PFSK-1 (cell line): Measurements from ENCODE around the gene DTYMK.

ENCODE experiments used
- FOXP2 ChIP-seq: optimal IDR thresholded peaks from 2 replicates; pipeline ENCODE3; 2011; ENCODE audit warnings: borderline replicate concordance, control low read depth, inconsistent platforms; ENCODE audit not compliant: insufficient read depth; ENCODE audit errors: extremely low read length, extremely low read depth
- POLR2AphosphoS5 ChIP-seq: IDR thresholded peaks from 2 replicates; pipeline ENCODE4 v1.6.1; 2012; ENCODE audit warnings: low read depth, mild to moderate bottlenecking, control low read depth, low read length, moderate library complexity
- REST ChIP-seq, 2 experiments: IDR thresholded peaks; 2 replicates each; pipeline versions ENCODE4 v1.6.1 to v1.8.0; 2011 to 2012; ENCODE audit warnings: low read depth in 2 of 2, low read length in 2 of 2, control low read depth in 1 of 2, inconsistent platforms in 1 of 2, mild to moderate bottlenecking in 1 of 2, moderate library complexity in 1 of 2; ENCODE audit not compliant: insufficient read depth in 1 of 2
- SIN3A ChIP-seq: IDR thresholded peaks from 2 replicates; pipeline ENCODE4 v1.6.1; 2012; ENCODE audit warnings: mild to moderate bottlenecking, low read length, moderate library complexity, borderline replicate concordance; ENCODE audit not compliant: insufficient read depth
- TAF1 ChIP-seq: IDR thresholded peaks from 2 replicates; pipeline ENCODE4 v1.6.1; 2012; ENCODE audit warnings: low read length, control low read depth, borderline replicate concordance; ENCODE audit not compliant: insufficient read depth

Gene DTYMK

GRCh38 chr2:241719093-241719492 is 32.5 kb upstream of the DTYMK start:
- no peak for TF ChIP-seq REST (IDR thresholded peaks at IDR 0.05; ENCODE audit: insufficient read depth in 1 of 2, low read depth in 2 of 2, low read length in 2 of 2)
- TF ChIP-seq POLR2AphosphoS5: no peak
- no peak for TF ChIP-seq TAF1
- no peak for TF ChIP-seq SIN3A
- no peak for TF ChIP-seq FOXP2

- no peak for TF ChIP-seq TAF1
- TF ChIP-seq FOXP2: no peak
- no peak for TF ChIP-seq REST (IDR thresholded peaks at IDR 0.05; ENCODE audit: insufficient read depth in 1 of 2, low read depth in 2 of 2, low read length in 2 of 2)
- TF ChIP-seq SIN3A: no peak
- no peak for TF ChIP-seq POLR2AphosphoS5
Observed at GRCh38 chr2:241708879-241709278, 22.3 kb upstream of the DTYMK start.

GRCh38 chr2:241706537-241706936 is 19.9 kb upstream of the DTYMK start:
- TF ChIP-seq POLR2AphosphoS5 (no peak), SIN3A (no peak), REST (IDR thresholded peaks at IDR 0.05; ENCODE audit: insufficient read depth in 1 of 2, low read depth in 2 of 2, low read length in 2 of 2) (no peak), FOXP2 (no peak), TAF1 (no peak)

GRCh38 chr2:241703032-241703604 is 16.5 kb upstream of the DTYMK start:
- no peak for TF ChIP-seq SIN3A
- no peak for TF ChIP-seq FOXP2
- no peak for TF ChIP-seq REST (IDR thresholded peaks at IDR 0.05; ENCODE audit: insufficient read depth in 1 of 2, low read depth in 2 of 2, low read length in 2 of 2)
- no peak for TF ChIP-seq TAF1
- no peak for TF ChIP-seq POLR2AphosphoS5
